Pulmonary artery endothelial cell (primary cell): ENCODE results near the gene MPZL1. TPM values are rescaled to one million over a fixed set of nuclear protein-coding genes. Genes with fewer than 3 reads are reported as not detected.
A peak's percentile ranks its signal among the peaks of the same experiment; 100 is the strongest.

Source experiments
- DNase-seq: peaks from one replicate; pipeline ENCODE4 v3.0.0-alpha.2; 2011; ENCODE audit warnings: low read depth, low spot score
- total RNA-seq: library from RNA; depleted of rRNA; stranded (reverse); fragments of >200 nt; gene quantifications from 2 replicates; pipeline ENCODE4 v1.2.3, GENCODE V29; 2014

Gene MPZL1
- total RNA-seq, 1 donor from 2014 or later: 93.7 TPM

GRCh38 chr1:167749741-167750140, 28.0 kb downstream of the MPZL1 start:
- no peak for DNase-seq

DNA sequence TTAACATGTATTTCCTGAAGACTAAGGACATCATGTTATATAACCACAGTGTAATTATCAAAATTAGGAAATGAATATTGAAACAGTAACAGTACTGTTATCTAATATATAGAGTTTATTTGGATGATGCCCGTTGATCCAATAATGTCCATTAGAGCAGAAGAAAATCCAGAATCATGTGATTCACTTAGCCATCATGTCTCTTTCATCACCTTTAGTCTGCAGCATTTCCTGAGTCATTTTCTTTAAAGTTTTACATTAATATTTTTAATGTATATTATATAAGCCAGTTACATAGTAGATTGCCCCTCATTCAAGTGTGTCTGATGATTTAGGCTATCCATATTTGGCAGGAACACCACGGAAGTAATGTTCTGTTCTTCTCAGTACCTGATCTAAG, 28.9 kb downstream of the MPZL1 start:
- DNase-seq: no peak

- no peak for DNase-seq
These were observed 29.9 kb downstream of the MPZL1 start for GRCh38 chr1:167751676-167752075.

- no peak for DNase-seq
These were observed 30.6 kb downstream of the MPZL1 start for GRCh38 chr1:167752219-167752985.

GRCh38 chr1:167755654-167756053, 33.9 kb downstream of the MPZL1 start:
- no peak for DNase-seq

GRCh38 chr1:167756730-167757405, 35.1 kb downstream of the MPZL1 start:
- DNase-seq: no peak

DNA sequence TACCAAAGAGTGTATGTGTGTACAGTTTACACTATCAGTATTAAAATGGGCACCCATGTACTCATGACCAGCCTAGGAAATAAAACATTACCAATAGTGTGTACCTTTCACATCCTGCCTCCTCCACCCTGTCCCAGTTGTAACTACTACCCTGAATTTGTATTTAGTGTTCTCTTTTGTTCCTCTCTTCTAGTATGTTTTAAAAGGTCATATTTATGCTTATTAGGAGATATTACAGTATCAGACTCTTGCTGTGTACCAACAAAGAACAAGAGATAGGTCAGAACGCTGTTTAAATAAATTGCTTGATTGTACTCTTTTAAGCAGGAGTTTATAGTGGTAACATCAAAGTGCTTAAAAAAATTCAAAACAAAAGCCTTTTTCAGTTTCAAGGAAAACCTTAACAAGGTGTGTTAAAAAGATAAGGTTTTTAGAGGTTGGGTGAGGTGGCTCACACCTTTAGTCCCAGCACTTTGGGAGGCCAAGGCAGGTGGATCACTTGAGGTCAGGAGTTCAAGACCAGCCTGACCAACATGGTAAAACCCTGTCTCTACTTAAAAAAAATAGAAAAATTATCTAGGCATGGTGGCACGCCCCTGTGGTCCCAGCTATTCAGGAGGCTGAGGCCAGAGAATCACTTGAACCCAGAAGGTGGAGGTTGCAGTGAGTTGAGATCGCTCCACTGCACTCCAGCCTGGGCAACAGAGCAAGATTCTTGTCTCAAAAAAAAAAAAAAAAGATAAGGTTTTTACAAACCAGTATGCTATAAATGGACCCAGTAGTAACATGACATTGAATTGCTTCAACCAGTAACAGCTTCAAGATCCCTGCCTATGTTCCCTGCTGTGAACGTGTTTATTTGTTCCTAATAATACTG, 35.9 kb downstream of the MPZL1 start:
- no peak for DNase-seq

- no peak for DNase-seq
These were observed 39.6 kb downstream of the MPZL1 start for GRCh38 chr1:167761400-167761799.

GRCh38 chr1:167762061-167762746, 40.4 kb downstream of the MPZL1 start:
- DNase-seq: no peak

- no peak for DNase-seq
These were observed 41.9 kb downstream of the MPZL1 start for GRCh38 chr1:167763525-167764220.

GRCh38 chr1:167764458-167765330, 42.9 kb downstream of the MPZL1 start:
- no peak for DNase-seq

DNA sequence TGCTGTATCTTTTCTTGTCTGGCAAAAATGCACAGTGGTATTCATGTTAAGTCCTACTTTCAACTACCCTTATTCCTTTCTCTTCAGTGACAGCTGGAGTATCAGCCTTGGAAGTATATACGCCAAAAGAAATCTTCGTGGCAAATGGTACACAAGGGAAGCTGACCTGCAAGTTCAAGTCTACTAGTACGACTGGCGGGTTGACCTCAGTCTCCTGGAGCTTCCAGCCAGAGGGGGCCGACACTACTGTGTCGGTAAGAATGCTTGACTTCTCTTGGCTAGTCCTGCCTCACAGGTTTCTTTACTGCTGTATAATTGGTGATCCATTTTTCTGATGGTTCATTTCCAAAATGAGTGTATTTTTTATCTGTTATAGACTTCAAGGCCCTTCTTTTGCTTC, 43.7 kb downstream of the MPZL1 start:
- DNase-seq: no peak

DNA sequence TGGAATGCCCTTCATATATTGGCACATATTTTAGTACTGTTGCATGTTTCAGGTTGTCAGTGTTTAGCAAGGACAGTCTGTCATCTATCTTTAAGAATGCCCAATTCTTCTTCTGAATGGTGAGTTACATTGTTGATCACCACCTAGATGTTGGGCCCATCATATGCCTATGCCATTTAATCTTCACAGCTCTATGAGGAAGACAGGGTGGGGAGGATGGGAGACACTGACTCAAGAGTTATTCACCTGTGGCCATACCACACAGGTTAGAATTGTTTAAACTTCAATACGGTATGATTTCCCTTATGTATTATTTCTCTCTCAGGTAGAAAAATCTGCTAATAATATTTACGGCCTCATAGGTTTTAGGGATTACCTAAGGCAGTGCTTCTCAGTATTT, 44.8 kb downstream of the MPZL1 start:
- DNase-seq: no peak

GRCh38 chr1:167767761-167768160, 46.0 kb downstream of the MPZL1 start:
- no peak for DNase-seq

GRCh38 chr1:167770127-167770526, 48.3 kb downstream of the MPZL1 start:
- DNase-seq: no peak

GRCh38 chr1:167772436-167772835, 50.7 kb downstream of the MPZL1 start:
- no peak for DNase-seq

DNA sequence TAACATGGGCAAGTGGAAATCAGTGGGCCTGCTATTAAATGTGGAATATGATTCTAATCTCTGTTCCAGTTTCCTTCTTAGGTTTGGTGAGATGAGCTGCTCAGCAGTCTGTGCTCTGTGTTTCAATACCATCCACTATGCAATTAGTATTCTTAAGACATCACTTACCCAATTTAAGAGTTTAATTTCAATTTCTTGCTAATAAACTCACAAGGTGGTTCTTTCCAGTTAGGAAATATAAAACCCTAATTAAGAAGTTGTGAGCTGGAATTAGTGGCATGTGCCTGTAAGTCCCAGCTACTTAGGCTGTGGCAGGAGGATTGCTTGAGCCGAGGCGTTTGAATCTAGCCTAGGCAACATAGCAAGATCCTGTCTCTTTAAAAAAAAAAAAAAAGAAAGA, 51.7 kb downstream of the MPZL1 start:
- DNase-seq: no peak

- peak; percentile 13 for DNase-seq
These were observed 52.9 kb downstream of the MPZL1 start for GRCh38 chr1:167774710-167775109.

DNA sequence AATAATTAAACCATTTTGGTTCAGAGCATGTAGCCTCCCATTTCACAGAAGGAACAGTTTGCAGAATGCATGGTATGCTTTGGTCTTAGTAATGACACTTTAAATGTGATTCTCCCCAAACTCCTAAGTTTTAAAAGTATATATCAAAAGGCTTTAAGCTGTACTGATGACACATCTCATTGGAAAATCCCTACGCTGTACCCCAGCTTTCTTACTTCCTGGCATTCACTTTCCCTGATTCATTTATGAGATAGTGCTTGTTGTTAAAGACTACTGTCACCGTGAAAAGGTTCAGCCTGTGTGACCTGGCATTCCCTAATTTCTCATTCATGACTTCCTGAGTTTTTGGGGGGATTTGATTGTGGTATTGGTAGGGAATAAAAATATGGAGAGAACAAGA, 53.4 kb downstream of the MPZL1 start:
- peak; percentile 53 for DNase-seq

DNA sequence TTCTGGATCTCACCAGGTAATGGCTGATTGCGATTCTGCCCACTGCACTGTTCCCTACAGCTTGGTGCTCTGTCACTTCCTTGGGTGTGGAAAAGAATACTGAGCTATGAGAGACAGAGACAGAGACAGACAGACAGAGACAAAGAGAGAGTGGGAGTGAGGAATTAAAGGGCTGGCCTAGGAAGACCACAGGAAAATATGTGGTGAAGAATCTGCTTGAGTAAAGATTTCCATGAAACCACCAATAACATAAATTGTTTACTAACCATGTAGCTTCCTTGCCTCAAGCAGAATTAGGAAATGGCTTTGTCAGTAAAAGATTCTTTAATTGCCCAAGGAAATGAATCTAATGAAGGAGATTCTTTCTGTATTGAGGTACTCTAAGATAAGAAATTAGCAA, 54.4 kb downstream of the MPZL1 start:
- DNase-seq: no peak
